Naive thymus-derived CD4-positive, alpha-beta T cell (primary cell): ENCODE results near the gene FAM222A. TPM values are rescaled to one million over a fixed set of nuclear protein-coding genes. Genes with fewer than 3 reads are reported as not detected.

Experiments
- ATAC-seq: fragments of 150-1000 bp; cut with Tn5 transposase; 2 replicates; pipeline ENCODE4 v1.10.0; 2021; ENCODE audit warnings: mild to moderate bottlenecking, moderate library complexity
- CTCF ChIA-PET: fragments of 350-600 bp; sonication (Branson Sonifier 250); formaldehyde crosslinking; loops from one replicate; lab custom pipeline; 2021; ENCODE audit warnings: antibody characterized with exemption; lab: Charles Lee
- POLR2A ChIA-PET: fragments of 350-600 bp; sonication (Branson Sonifier 250); formaldehyde crosslinking; loops from one replicate; lab custom pipeline; 2021; ENCODE audit warnings: antibody characterized with exemption, inconsistent platforms; lab: Charles Lee
- DNase-seq, 9 donors: peaks; one replicate each; pipeline versions ENCODE4 v3.0.0 to v3.0.0-alpha.2; 2020 to 2022; ENCODE audit warnings: mixed read lengths in 1 of 9
- H3K27ac ChIP-seq: one replicate; pipeline ENCODE4 v1.7.0; 2013; ENCODE audit warnings: mild to moderate bottlenecking, low read depth, low read length, moderate library complexity
- H3K27me3 ChIP-seq, 2 donors: one replicate each; pipeline ENCODE4 v1.7.0; 2013; ENCODE audit warnings: low read length in 2 of 2, mild to moderate bottlenecking in 2 of 2, moderate library complexity in 2 of 2; ENCODE audit not compliant: control insufficient read depth in 2 of 2, insufficient read depth in 2 of 2
- H3K36me3 ChIP-seq, 3 experiments: 1 replicate in 2 of 3; 2 replicates in 1 of 3; pipeline ENCODE4 v1.7.0; 2013; ENCODE audit warnings: low read length in 3 of 3, mild to moderate bottlenecking in 3 of 3, moderate library complexity in 1 of 3; ENCODE audit not compliant: insufficient read depth in 3 of 3, control insufficient read depth in 2 of 3
- H3K4me1 ChIP-seq, 2 donors: one replicate each; pipeline ENCODE4 v1.7.0; 2013; ENCODE audit warnings: low read length in 2 of 2, mild to moderate bottlenecking in 2 of 2, moderate library complexity in 1 of 2; ENCODE audit not compliant: control insufficient read depth in 2 of 2, insufficient read depth in 2 of 2
- H3K4me3 ChIP-seq: 2 replicates; pipeline ENCODE4 v1.7.0; 2013; ENCODE audit warnings: mild to moderate bottlenecking, low read length
- H3K9me3 ChIP-seq, 3 experiments: 1 replicate in 2 of 3; 2 replicates in 1 of 3; pipeline ENCODE4 v1.7.0; 2013; ENCODE audit warnings: low read length in 3 of 3; ENCODE audit not compliant: control insufficient read depth in 2 of 3
- H3K27ac Mint-ChIP-seq, 9 donors: one replicate each; pipeline ENCODE4 v1.8.0; 2020 to 2022; ENCODE audit warnings: mixed read lengths in 9 of 9, mild to moderate bottlenecking in 8 of 9, moderate library complexity in 5 of 9, inconsistent platforms in 2 of 9
- H3K27me3 Mint-ChIP-seq, 5 donors: one replicate each; pipeline ENCODE4 v1.8.0; 2021 to 2022; ENCODE audit warnings: mixed read lengths in 5 of 5, mild to moderate bottlenecking in 1 of 5
- H3K36me3 Mint-ChIP-seq, 5 donors: one replicate each; pipeline ENCODE4 v1.8.0; 2020 to 2022; ENCODE audit warnings: mixed read lengths in 5 of 5, mild to moderate bottlenecking in 3 of 5, inconsistent platforms in 1 of 5
- H3K4me1 Mint-ChIP-seq, 7 donors: one replicate each; pipeline ENCODE4 v1.8.0; 2020 to 2022; ENCODE audit warnings: mixed read lengths in 7 of 7, mild to moderate bottlenecking in 3 of 7, inconsistent platforms in 1 of 7
- H3K4me3 Mint-ChIP-seq, 10 donors: one replicate each; pipeline ENCODE4 v1.8.0; 2020 to 2022; ENCODE audit warnings: mild to moderate bottlenecking in 10 of 10, mixed read lengths in 10 of 10, moderate library complexity in 6 of 10, inconsistent platforms in 2 of 10
- H3K9me3 Mint-ChIP-seq, 11 donors: one replicate each; pipeline ENCODE4 v1.8.0; 2020 to 2022; ENCODE audit warnings: mixed read lengths in 11 of 11, mild to moderate bottlenecking in 4 of 11, inconsistent platforms in 1 of 11, moderate library complexity in 1 of 11
- intact Hi-C, 2 donors: fragments of 100-400 bp; cut with micrococcal nuclease; formaldehyde crosslinking; loops; one replicate each; pipeline ENCODE4 v1.15.1; 2023
- polyA plus RNA-seq, 2 donors: library from polyadenylated mRNA; unstranded; fragments of 300-500 nt; fragmentation: Illumina TruSeq; gene quantifications; one replicate each; pipeline ENCODE4 v1.2.3, GENCODE V29; 2021
- total RNA-seq, 6 experiments: library from RNA in 5 of 6; stranded (reverse) in 5 of 6; gene quantifications; 1 replicate in 5 of 6; 2 replicates in 1 of 6; pipeline ENCODE4 v1.2.3 and lab custom pipeline; 2021 to 2026

Gene FAM222A
- total and polyA plus RNA-seq, 7 experiments from 2014 or later = 0.08 to 1.6 (median 0.38) TPM

DNA sequence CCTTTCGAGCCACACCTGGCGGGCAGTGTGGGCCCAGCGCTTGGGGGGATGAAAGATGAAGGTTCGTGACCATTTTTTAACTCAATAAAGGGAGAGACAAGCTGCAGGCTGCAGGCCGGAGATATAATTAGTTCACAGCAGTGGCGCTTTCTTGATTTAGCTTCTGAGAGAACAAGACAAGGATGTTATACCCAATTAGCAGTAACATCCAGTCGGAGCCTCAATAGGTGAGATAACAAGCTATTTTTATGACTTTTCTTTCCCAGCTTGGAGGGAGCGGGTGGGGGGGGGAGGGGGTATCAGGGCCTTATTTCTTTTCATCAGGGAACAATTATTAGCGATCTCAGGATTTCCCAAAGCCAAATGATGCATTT is 9.1 kb downstream of the FAM222A start:
- H3K9me3 Mint-ChIP-seq = no peaks in the 10 kb centered on the region
- H3K27me3 Mint-ChIP-seq = peaks cover 6 to 23% (median 10%) of the 10 kb centered on the region in 5 donors
- no peaks in the 10 kb centered on the region for H3K4me1 Mint-ChIP-seq
- Histone ChIP-seq H3K36me3 (no peaks in the 10 kb centered on the region), H3K27me3 (no peaks in the 10 kb centered on the region), H3K4me1 (no peaks in the 10 kb centered on the region), H3K4me3 (no peak overlapping the region), H3K9me3 (no peaks in the 10 kb centered on the region), H3K27ac (no peak overlapping the region)
- no peak overlapping the region for H3K27ac Mint-ChIP-seq
- ChIA-PET CTCF (no interaction called here), POLR2A (no interaction called here)
- H3K4me3 Mint-ChIP-seq = no peak overlapping the region
- H3K36me3 Mint-ChIP-seq = no peaks in the 10 kb centered on the region
- ATAC-seq (no peak), DNase-seq (no peak)
- intact Hi-C loops = no loop called here

DNA sequence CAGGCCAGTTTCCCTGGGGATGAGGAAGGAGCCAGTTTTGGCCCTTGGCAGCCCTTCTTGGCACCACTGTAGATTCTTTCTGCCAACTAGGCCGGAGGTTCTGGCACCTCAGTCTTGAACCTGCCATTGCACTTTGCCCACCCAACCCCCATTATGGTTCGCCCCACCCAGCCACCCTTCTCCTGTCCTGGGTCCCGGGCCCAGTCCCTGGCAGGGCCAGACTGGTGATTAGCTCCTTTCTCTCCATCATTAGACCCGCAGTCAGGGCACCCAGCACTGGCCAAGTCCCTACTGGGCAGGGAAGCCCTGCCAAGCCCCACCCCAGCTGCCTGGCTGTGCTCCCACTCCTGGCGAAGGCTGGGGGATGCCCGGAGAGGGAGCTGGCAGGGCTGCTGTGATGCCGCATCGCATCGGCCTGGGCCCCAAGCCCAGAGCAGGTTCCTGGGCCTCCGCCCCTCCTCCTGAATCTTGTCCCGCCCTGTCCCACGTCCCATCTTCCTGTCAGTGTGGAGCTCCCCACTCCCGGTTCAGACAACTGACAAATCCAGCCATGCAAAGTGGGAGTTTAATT is 9.8 kb downstream of the FAM222A start:
- Mint-ChIP-seq H3K9me3 (no peaks in the 10 kb centered on the region), H3K27me3 (peaks cover 6 to 18% (median 9%) of the 10 kb centered on the region in 5 donors), H3K4me3 (no peak overlapping the region), H3K4me1 (no peaks in the 10 kb centered on the region), H3K36me3 (no peaks in the 10 kb centered on the region), H3K27ac (no peak overlapping the region)
- ChIA-PET CTCF (no interaction called here), POLR2A (interaction anchor here (1.1 kb wide), 1 partner anchor 9 kb away, joined by 3 read pairs; no protein-coding TSS in a partner anchor)
- ATAC-seq (no peak), DNase-seq (no peak)
- no peaks in the 10 kb centered on the region for H3K36me3 ChIP-seq
- H3K27ac ChIP-seq = no peak overlapping the region
- no peaks in the 10 kb centered on the region for H3K4me1 ChIP-seq
- intact Hi-C loops = no loop called here
- no peaks in the 10 kb centered on the region for H3K9me3 ChIP-seq
- no peaks in the 10 kb centered on the region for H3K27me3 ChIP-seq
- H3K4me3 ChIP-seq = no peak overlapping the region

DNA sequence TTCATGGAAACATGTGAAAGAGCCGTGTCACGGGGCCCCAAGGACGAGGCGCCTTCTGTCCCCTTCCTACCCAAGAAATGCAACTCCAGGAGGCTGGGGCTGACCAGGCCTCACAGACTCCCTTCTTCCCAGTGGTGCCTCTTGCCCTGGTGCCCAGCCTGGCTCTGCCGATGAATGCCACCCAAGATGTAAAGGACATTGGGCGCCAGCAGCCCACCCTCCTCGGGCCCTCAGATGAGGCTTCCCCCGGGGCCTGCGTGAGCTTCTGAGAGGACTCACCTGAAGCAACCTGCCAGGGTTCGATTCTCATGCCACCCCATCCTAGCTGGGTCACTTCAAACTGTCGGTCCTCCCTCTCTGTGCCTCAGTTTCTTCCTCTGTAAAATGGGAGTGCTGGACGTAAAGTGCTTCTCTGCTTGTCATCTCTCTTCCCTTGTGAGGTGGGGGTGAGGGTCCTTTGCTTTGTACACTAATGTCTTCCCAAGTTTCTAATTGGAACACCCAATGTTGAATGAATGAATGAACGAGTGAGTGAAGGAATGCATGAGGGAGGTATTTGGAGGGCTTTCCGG is 10.8 kb downstream of the FAM222A start:
- H3K27ac Mint-ChIP-seq = no peak overlapping the region
- CTCF ChIA-PET = interaction anchor here (0.5 kb wide), 1 partner anchor 316 kb away, joined by 3 read pairs; no protein-coding TSS in a partner anchor
- no peak for DNase-seq
- H3K27me3 Mint-ChIP-seq = peaks cover 0 to 9% (median 3%) of the 10 kb centered on the region in 5 donors
- H3K9me3 ChIP-seq = no peaks in the 10 kb centered on the region
- H3K36me3 ChIP-seq = no peaks in the 10 kb centered on the region
- no peak overlapping the region for H3K4me3 ChIP-seq
- H3K4me1 ChIP-seq = no peaks in the 10 kb centered on the region
- H3K4me1 Mint-ChIP-seq = no peaks in the 10 kb centered on the region
- no peak overlapping the region for H3K27ac ChIP-seq
- H3K9me3 Mint-ChIP-seq = no peaks in the 10 kb centered on the region
- H3K36me3 Mint-ChIP-seq = no peaks in the 10 kb centered on the region
- no peak overlapping the region for H3K4me3 Mint-ChIP-seq
- ATAC-seq = no peak
- H3K27me3 ChIP-seq = no peaks in the 10 kb centered on the region
- intact Hi-C loops = no loop called here
- POLR2A ChIA-PET = interaction anchor here (1.1 kb wide), 1 partner anchor 10 kb away, joined by 3 read pairs; no protein-coding TSS in a partner anchor

DNA sequence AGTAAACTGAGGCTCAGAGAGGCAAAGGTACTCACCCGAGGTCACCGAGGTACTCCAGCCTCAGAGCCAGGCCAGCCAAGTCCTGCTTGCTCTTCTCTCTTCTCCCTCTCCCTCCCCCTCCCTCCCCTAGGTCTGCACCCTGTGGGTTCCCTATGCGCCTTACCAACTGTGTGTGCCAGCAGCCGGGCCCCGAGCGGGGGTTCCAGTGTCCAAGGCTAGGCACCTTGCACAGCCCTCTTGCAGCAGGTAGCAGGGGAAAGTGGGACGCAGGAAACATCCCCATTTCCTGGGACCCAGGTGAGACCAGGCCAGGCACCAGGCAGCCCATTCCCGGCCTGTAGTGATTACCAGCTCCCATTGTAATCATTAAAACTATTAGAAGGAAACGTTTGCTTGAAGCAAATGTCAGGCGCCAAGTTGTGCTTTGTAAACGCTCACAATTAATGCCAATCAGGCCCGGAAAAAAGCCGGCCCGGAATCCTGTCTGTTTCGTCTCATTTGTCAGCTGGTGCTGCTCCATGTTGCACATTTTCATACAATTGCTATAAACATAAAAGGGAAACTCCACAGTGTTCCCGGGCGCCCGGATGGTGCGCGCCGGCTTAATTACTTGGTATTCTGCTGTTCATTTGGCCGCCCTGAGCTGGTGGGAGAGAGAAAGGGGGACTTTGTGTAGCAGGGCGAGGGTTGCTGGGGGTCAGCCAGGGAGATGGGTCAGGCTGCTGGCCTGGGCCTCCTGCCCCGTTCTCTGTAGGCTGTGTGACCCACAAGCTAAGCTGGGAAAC is 11.9 kb downstream of the FAM222A start:
- H3K4me3 Mint-ChIP-seq = no peak overlapping the region
- H3K27me3 Mint-ChIP-seq = peaks cover 0 to 2% (median 0%) of the 10 kb centered on the region in 5 donors
- H3K9me3 Mint-ChIP-seq = no peaks in the 10 kb centered on the region
- no peaks in the 10 kb centered on the region for H3K36me3 Mint-ChIP-seq
- intact Hi-C loops = no loop called here
- no peak overlapping the region for H3K4me3 ChIP-seq
- no peak overlapping the region for H3K27ac ChIP-seq
- ATAC-seq (no peak), DNase-seq (no peak)
- H3K4me1 Mint-ChIP-seq = no peaks in the 10 kb centered on the region
- CTCF ChIA-PET = no interaction called here
- H3K27ac Mint-ChIP-seq = no peak overlapping the region
- H3K36me3 ChIP-seq = no peaks in the 10 kb centered on the region
- POLR2A ChIA-PET = no interaction called here
- no peaks in the 10 kb centered on the region for H3K9me3 ChIP-seq
- no peaks in the 10 kb centered on the region for H3K27me3 ChIP-seq
- no peaks in the 10 kb centered on the region for H3K4me1 ChIP-seq

DNA sequence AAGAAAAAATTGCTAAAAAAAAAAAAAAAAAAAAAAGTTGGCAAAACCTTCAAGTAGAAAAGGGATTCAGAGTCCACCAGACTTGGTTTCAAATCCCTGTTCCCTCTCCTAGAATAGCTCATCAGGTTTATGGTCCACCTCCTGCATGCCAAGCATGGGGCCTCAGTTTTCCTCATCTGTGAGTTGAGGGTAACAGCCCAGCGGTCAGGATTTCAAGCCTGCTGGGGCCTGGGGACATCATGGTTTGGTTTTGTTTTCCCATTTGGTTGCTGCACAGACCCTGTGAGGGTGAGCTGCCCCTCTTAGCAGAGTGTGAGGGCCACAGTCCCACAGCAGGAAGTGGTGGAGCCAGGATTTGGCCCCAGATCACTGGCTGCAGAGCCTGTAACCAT is 12.5 kb downstream of the FAM222A start:
- Histone ChIP-seq H3K27ac (no peak overlapping the region), H3K9me3 (no peaks in the 10 kb centered on the region), H3K4me1 (no peaks in the 10 kb centered on the region), H3K27me3 (no peaks in the 10 kb centered on the region), H3K36me3 (no peaks in the 10 kb centered on the region), H3K4me3 (no peak overlapping the region)
- Mint-ChIP-seq H3K27ac (no peak overlapping the region), H3K9me3 (no peaks in the 10 kb centered on the region), H3K4me1 (no peaks in the 10 kb centered on the region), H3K27me3 (no peaks in the 10 kb centered on the region), H3K36me3 (no peaks in the 10 kb centered on the region), H3K4me3 (no peak overlapping the region)
- ATAC-seq = no peak
- intact Hi-C loops = no loop called here
- DNase-seq = no peak
- POLR2A ChIA-PET = no interaction called here
- CTCF ChIA-PET = no interaction called here

DNA sequence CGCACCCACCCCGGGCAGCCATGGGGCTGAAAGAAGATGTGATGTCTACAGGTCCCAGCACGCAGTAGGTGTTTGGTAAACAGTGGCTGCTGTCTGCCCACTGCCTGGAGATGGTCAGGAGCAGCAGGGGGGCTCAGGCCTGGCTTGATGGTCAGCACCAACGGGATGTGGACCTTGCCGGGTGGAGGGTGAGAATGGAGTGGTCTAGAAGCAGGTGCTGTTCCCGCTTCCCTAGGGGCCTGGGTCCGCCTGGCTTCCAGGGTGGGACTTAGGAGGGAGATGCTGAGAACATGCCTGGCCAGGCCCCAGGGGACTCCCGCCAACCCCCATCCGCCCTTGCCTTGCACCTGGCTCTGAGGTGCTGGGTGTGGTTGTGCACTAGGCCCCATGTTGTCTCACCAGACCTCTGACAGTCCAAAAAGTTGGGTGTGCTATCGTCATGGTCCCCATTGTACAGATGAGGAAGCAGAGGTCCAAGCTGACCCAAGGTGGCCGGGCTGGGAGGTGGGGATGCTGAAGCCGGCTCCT is 12.9 kb downstream of the FAM222A start:
- H3K27me3 ChIP-seq = no peaks in the 10 kb centered on the region
- H3K9me3 Mint-ChIP-seq = no peaks in the 10 kb centered on the region
- ATAC-seq = no peak
- H3K4me1 ChIP-seq = no peaks in the 10 kb centered on the region
- no peak for DNase-seq
- intact Hi-C loops = no loop called here
- no peak overlapping the region for H3K4me3 ChIP-seq
- H3K9me3 ChIP-seq = no peaks in the 10 kb centered on the region
- H3K4me3 Mint-ChIP-seq = no peak overlapping the region
- H3K27me3 Mint-ChIP-seq = no peaks in the 10 kb centered on the region
- POLR2A ChIA-PET = no interaction called here
- H3K36me3 ChIP-seq = no peaks in the 10 kb centered on the region
- H3K27ac Mint-ChIP-seq = no peak overlapping the region
- no peaks in the 10 kb centered on the region for H3K36me3 Mint-ChIP-seq
- CTCF ChIA-PET = no interaction called here
- no peak overlapping the region for H3K27ac ChIP-seq
- H3K4me1 Mint-ChIP-seq = no peaks in the 10 kb centered on the region
